ENCODE results near the gene TMEM132A. TPM values are rescaled to one million over a fixed set of nuclear protein-coding genes. Genes with fewer than 3 reads are reported as not detected.

Gene TMEM132A
- total RNA-seq, 1 donor from 2014 or later: 287 TPM

DNA sequence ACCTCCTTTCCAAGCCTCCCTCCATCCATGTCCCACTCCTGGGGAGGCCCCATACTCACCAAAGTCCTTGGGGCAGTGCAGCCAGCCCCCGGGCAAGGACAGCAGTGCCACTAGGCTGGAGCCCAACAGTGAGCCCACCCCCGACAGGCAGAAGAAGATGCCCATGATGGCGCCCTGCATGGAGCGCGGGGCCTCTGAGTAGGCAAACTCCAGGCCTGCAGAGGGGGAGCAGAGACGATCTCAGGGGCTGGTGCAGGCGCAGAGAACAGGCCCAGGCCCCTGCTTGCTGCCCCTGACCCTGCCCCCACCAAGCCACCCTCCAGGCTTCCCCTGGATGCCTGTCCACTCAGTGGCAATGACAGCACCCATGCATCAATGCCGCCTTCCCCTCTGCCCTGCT lies 13.6 kb downstream of the TMEM132A start:
- TF ChIP-seq, protein P1, sequence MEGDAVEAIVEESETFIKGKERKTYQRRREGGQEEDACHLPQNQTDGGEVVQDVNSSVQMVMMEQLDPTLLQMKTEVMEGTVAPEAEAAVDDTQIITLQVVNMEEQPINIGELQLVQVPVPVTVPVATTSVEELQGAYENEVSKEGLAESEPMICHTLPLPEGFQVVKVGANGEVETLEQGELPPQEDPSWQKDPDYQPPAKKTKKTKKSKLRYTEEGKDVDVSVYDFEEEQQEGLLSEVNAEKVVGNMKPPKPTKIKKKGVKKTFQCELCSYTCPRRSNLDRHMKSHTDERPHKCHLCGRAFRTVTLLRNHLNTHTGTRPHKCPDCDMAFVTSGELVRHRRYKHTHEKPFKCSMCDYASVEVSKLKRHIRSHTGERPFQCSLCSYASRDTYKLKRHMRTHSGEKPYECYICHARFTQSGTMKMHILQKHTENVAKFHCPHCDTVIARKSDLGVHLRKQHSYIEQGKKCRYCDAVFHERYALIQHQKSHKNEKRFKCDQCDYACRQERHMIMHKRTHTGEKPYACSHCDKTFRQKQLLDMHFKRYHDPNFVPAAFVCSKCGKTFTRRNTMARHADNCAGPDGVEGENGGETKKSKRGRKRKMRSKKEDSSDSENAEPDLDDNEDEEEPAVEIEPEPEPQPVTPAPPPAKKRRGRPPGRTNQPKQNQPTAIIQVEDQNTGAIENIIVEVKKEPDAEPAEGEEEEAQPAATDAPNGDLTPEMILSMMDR (conservative IDR thresholded peaks at IDR 0.05; ENCODE audit: low read depth, low read length): no peak
- no peak overlapping the region for H3K4me3 ChIP-seq (ENCODE audit: low read depth, low read length)
- DNase-seq (ENCODE audit: low read depth): no peak

DNA sequence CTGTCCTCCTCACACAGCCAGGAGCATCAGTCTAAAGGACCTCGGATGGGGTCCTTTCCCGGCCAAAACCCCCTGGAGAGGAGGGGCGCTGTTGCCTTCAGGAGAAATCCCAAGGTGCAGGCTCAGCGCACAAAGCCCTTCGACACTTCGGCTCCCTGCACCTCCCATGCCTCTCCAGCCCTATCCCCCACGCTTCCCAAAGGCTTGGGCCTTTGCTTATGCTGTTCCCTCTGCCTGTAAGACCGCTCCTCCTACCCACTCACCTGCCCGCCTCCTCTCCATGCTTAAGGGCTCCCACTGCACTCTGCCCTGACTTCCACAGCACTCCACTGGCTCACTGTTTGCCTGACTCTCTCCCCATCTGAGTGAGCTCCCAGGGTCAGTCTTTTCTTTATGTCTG lies 14.2 kb downstream of the TMEM132A start:
- TF ChIP-seq, protein P1 (conservative IDR thresholded peaks at IDR 0.05; ENCODE audit: low read depth, low read length): no peak
- H3K4me3 ChIP-seq (ENCODE audit: low read depth, low read length): no peak overlapping the region
- no peak for DNase-seq (ENCODE audit: low read depth)

DNA sequence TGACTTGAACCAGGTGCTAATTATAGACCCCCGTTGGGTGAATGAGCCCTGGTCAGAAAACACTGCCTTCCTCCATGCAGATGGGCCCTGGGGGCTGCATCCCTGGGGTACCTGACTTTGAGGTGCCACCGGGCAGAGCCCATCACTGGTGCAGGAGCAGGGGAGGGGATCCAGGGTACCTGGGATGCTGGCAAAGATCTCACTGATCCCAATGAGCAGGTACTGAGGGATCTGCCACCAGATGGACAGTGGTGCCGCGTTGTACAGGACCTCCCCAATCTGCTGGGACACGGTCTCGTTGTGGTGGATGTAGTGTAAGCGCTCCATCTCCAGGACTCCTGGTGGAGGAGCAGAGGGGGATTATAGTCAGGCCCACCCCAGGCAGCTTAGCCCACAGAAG lies 15.0 kb downstream of the TMEM132A start:
- no peak for DNase-seq (ENCODE audit: low read depth)
- TF ChIP-seq, protein P1 (conservative IDR thresholded peaks at IDR 0.05; ENCODE audit: low read depth, low read length): no peak
- H3K4me3 ChIP-seq (ENCODE audit: low read depth, low read length): no peak overlapping the region

DNA sequence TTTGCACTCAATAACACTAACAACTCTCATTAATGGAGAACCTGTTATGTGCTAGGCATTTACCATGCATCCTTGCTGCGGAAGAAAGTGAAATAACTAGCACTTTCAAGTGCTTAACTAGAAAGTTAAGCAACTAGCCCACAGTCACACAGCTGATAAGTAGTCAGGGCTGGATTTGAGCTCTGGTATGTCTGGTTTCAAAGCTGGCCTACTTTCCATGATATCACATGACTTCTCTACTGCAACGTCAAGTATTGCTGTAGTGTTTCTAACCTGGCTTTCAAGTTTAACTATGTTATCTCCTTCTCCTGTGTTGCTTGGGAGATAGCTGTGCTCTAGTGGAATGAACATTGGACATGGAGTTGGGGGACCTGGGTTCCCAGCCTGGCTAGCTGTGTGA lies 15.6 kb downstream of the TMEM132A start:
- TF ChIP-seq, protein P1 (conservative IDR thresholded peaks at IDR 0.05; ENCODE audit: low read depth, low read length): no peak
- DNase-seq (ENCODE audit: low read depth): no peak
- no peak overlapping the region for H3K4me3 ChIP-seq (ENCODE audit: low read depth, low read length)

DNA sequence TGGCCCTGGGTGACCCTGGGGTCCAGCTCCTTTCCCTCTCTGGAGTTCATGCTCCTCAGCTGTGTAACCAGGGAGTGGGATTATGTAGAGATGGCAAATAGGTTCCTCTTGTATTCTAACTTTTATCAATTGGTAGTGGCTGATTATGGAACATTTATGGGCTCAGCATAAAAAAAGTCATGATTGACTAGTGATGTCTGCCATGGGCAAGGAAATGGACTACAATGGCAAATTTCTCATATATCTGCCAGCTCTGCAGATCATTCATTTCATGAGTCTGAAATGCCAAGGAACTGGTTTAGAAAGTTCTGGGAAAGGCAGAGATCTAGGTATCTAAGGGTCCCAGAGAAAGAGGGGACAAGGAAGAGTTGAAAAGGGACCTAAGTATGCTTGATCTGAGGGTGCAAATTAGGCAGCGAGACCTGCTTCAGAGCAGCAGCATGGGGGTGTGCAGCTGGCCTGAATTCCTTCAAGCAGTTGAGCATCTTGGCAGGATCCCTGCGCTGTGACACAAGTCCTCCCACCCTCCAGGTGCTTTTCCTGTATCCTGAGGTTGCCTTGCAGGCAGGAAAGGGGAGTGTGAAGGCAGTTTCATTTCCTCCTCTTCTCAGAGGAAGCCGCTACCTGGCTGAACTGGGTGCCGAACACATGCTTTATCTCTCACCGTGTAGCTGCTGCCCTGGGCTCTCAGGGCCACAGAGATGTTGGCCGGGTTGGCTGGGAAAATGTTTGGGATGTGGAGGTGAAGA lies 17.3 kb downstream of the TMEM132A start:
- DNase-seq (ENCODE audit: low read depth): no peak
- H3K4me3 ChIP-seq (ENCODE audit: low read depth, low read length): no peak overlapping the region
- TF ChIP-seq, protein P1 (conservative IDR thresholded peaks at IDR 0.05; ENCODE audit: low read depth, low read length): no peak

DNA sequence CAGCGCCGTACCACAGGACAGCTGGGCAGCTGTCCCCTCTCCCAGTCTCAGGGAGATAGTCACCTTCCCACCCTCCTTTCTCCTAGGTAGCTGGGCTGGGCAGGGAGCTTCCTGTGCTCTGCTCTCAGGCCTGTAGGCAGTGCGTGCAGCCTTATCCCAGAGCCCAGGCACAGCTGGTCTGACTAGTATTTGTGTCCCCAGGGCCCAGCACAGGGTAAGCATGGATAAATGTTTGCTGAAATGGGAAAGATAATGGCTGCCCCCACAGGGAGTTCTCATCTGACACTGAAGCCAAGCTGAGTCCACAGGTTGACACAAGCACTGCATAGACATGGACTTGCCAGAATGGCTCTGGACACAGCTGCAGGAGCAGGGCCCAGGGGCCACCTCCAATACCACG lies 18.0 kb downstream of the TMEM132A start:
- TF ChIP-seq, protein P1 (conservative IDR thresholded peaks at IDR 0.05; ENCODE audit: low read depth, low read length): no peak
- DNase-seq (ENCODE audit: low read depth): no peak
- no peak overlapping the region for H3K4me3 ChIP-seq (ENCODE audit: low read depth, low read length)

DNA sequence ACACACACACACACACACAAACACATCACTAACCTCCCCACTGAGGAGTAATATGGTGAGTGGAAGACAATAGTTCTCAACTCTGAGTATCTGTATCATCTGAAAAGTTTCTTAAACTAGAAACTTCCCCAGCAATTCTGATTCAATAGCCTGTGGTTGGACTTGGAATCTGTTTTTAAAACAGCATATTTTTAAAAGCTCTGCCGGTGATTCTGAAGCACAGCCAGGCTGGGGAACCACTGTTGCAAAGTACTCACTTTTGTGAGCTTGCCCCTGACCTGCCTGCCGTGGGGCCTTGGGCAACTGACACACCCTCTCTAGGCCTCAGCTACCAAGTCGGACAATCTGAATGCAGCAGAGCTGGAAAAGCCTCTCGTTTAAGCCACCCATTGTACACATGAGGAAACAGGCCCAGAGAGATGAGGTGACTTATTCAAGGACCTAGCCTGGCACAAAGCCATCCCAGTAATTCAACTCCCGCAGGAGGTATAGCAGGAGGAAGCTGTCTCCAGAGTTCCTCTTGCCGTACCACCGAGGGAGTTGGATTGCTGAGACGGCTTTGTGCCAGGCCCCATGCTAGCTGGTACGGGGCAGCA lies 18.8 kb downstream of the TMEM132A start:
- no peak overlapping the region for H3K4me3 ChIP-seq (ENCODE audit: low read depth, low read length)
- TF ChIP-seq, protein P1 (conservative IDR thresholded peaks at IDR 0.05; ENCODE audit: low read depth, low read length): no peak
- DNase-seq (ENCODE audit: low read depth): no peak

Measured in epithelial cell of proximal tubule (primary cell).